GM18907 (cell line): ENCODE measurements around the gene TCEA2.

Source experiments
- ATAC-seq: cut with Tn5 transposase; IDR thresholded peaks from one replicate; pipeline ENCODE4 v1.9.1; 2021; ENCODE audit warnings: mild to moderate bottlenecking, moderate library complexity; ENCODE audit not compliant: unreplicated experiment

Gene TCEA2

DNA sequence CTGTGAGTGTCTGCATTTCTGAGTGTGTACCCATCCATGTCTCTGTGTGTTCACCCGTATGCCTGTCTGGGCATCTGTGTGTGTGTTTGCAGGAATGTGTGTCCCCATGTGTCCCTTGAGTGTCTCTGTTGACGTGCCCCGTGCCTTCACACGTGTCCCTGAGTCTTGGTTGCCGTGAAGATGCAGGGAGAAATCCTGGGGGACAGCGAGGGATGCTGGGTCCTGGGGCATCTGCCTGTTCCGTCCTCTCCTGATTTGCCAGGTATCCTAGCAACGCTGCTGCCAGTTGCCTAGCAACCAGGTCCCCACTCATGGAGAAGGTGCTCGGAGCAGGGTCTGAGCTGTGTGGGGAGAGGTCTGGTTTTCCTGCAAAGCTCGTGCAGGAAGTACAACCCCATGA is 27.2 kb downstream of the TCEA2 start:
- ATAC-seq, result no peak

DNA sequence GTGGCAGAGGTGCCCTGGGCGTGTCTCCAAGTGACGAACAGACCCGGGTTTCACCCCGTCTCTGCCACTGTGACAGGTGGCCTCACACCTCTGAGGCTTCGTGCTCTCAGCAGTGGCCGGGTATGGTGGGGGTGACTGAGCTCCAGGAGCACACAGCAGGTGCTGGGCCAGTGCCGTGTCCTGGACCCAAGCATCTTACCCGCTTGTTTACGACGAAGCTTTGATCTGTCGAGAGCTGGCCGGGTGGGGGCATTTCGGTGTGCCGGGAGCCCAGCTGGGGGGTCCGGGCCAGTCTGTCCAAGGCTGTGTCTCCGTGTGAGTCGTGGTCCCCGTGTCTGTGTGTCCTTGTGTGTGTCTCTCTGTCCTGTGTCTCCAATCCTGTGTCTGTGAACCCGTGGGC is 28.3 kb downstream of the TCEA2 start:
- ATAC-seq, result no peak

GRCh38 chr20:64091770-64092169 is 28.8 kb downstream of the TCEA2 start:
- ATAC-seq, result no peak

GRCh38 chr20:64092258-64093012 is 29.4 kb downstream of the TCEA2 start:
- no peak for ATAC-seq

DNA sequence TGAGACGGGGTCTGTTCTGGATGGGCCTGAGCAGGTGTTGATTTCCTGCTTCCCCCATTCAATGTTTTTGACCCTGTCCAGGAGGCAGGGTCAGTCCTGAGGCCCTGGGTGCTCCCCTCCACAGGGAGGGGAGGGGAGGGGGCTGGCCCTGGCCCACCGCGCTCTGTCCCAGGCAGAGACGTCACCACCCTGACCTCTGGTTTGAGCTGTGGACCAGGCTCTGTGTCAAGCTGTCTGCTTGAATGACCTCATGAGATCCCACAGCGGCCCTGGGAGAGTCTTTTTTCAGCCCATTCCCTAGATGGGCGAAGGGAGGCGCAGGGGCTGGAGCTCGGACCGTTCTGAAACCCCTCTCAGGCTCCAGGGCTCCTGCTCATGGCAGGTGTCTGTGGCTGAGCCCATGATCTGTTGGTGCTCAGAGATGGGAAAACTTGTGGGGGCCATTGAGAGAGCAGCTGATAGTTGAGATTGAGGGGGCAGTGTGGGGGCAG is 30.1 kb downstream of the TCEA2 start:
- ATAC-seq, result no peak

DNA sequence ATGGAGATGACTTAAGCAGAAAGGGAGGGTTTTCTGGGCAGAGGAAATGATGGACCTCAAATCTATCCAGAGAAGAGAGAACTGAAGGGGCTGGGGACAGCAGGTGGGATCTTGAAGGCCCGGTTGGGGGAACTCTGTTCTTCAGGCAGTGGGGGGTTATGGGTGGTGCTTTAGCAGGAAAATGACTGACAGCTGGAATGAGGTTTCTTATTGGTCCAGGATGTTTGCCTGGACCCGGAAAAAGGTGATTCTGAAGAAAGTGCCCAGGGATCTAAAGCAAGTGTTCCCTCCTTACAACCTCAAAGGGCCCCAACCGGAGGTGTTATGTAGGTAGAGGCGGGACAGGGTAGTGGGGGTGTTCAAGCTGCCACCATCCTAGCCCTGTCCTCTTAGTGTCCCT is 32.5 kb downstream of the TCEA2 start:
- ATAC-seq, result no peak

GRCh38 chr20:64095927-64096326 is 32.9 kb downstream of the TCEA2 start:
- ATAC-seq, result no peak

- ATAC-seq, result no peak
Measured at GRCh38 chr20:64096535-64096934, 33.5 kb downstream of the TCEA2 start.

- ATAC-seq, result no peak
Measured at GRCh38 chr20:64098471-64099013, 35.5 kb downstream of the TCEA2 start.

GRCh38 chr20:64099086-64099786 is 36.2 kb downstream of the TCEA2 start:
- ATAC-seq, result no peak

- ATAC-seq, result no peak
Measured at GRCh38 chr20:64099880-64100565, 37.0 kb downstream of the TCEA2 start.

DNA sequence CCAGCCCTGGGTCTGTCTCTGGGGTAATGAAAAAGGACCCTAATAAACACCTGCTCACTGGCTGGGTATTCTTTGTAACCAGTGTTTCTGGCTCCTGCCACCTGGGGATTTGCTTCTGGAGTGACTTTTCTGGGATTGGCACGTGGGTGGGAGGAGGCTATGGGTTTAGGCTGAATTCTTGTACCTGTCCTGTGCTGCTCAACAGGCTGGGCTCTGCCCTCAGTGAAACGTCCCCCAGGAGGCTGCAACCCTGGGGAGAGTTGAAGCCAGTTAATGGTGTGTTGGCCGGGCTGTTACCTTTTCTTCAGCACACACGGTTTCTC is 37.5 kb downstream of the TCEA2 start:
- no peak for ATAC-seq

- no peak for ATAC-seq
Measured at GRCh38 chr20:64100946-64101688, 38.1 kb downstream of the TCEA2 start.

DNA sequence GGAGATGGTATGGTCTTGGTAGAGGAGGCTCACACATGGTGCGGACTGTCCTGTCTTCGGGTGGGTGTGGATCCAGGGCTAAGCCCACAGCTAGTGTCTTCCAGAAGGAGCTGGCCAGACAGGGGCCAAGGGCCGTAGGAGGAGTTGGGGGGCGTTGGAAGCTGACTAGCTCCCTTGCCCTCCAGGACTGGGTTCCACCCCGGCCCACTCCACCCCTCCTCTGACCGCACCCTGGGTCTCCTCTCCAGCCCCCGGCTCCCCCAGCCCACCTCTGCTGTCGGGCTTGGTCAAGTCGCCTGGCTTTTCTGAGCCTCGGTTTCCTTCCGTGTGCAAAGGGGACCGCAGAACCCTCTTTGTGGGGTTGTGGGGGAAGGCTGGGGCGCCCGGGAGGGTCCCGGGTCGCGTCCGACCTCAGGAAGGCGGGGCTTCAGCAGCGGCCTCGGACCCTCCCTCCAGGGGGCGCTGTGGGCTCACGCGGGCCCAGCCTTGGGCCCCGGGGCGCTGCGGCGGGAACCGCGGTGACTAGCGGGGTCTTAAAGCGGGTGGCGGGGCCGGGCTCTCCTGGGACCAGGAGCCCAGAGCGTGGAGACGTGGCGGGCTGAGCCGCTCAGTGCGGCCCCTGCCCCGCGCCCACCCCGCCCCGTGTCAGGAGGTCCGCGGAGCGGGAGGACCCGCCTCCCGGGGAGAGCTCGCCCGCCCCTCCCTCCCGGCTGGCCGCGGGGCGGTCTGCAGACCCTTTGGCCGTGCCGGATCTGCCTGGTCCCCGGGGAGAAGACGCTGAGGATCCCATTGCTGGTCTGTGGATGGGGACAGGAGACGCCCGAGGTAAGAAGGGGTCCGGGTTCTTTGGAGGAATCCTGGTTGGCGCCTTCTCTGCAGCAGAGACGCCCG is 39.0 kb downstream of the TCEA2 start:
- no peak for ATAC-seq

DNA sequence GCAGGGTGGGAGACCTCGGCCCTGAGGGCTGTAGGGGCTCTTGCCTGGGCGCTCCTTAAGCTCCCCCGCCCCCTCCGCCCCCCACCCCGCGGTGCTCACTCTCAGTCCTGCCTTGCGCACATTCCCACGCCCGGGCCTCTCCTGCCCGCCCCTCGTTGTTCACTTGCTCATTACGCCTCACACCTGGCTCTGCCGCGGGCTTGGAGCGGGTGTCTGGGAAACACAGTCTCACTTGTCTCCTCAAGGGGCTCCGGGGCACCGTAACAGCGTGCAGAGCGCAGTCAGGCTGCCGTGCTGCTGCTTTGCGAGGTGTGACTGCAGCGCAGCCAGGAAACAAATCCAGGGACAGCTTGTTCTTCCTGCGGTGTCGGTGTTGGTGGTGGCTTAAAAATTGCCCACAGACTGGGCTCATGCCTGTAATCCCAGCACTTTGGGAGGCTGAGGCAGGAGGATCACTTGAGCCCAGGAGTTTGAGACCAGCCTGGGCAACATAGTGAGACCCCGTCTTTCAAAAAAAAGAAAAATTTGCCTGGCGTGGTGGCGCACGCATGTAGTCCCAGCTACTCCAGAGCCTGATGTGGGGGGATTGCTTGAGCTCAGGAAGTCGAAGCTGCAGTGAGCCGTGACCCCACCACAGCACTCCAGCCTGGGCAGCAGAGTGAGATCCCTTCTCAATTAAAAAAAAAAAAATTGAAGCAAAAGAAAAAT is 39.8 kb downstream of the TCEA2 start:
- ATAC-seq, result no peak

GRCh38 chr20:64103871-64104666 is 41.1 kb downstream of the TCEA2 start:
- ATAC-seq, result no peak

DNA sequence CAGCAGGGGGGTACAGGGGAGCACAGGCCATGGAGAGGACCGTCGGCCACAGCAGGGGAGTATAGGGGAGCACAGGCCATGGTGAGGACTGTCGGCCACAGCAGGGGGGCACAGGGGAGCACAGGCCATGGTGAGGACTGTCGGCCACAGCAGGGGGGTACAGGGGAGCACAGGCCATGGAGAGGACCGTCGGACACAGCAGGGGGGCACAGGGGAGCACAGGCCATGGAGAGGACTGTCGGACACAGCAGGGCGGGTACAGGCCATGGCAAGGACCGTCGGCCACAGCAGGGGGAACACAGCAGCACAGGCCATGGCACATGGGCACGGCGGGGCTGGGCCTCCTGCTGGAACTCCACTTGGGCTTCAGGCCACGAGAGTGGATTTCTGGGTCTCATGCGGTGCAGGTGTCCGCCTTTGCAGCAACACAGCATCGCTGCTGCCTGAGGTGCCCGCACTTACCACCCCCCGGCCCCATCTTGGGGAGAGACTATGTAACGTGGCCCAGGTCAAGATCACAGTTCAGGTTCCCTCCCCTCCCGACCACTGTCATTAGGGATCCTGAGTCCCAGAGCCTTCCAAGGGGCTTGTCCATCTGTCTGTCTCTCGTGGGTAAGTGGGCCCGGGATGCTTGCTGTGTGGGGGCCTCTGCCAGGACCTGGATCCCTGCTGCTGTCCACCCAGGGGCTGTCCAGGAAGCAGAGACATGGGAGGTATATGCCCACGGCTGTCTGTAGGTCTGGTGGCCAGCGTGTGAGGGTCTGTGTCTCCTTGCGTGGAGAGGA is 41.9 kb downstream of the TCEA2 start:
- ATAC-seq, result no peak
